Retinal pigment epithelial cell (primary cell): Measurements from ENCODE around the gene SCAMP5.

Experiments
- DNase-seq: peaks from one replicate; pipeline ENCODE4 v3.0.0-alpha.2; 2010; ENCODE audit warnings: low read depth
- H3K4me3 ChIP-seq: 2 replicates; pipeline ENCODE4 v1.5.1; 2011; ENCODE audit warnings: mild to moderate bottlenecking, low read length, control low read depth, moderate library complexity
- CTCF ChIP-seq: conservative IDR thresholded peaks from 2 replicates; pipeline ENCODE4 v1.5.1; 2011; ENCODE audit warnings: low read depth, low read length, control low read depth, inconsistent platforms

The SCAMP5 gene

DNA sequence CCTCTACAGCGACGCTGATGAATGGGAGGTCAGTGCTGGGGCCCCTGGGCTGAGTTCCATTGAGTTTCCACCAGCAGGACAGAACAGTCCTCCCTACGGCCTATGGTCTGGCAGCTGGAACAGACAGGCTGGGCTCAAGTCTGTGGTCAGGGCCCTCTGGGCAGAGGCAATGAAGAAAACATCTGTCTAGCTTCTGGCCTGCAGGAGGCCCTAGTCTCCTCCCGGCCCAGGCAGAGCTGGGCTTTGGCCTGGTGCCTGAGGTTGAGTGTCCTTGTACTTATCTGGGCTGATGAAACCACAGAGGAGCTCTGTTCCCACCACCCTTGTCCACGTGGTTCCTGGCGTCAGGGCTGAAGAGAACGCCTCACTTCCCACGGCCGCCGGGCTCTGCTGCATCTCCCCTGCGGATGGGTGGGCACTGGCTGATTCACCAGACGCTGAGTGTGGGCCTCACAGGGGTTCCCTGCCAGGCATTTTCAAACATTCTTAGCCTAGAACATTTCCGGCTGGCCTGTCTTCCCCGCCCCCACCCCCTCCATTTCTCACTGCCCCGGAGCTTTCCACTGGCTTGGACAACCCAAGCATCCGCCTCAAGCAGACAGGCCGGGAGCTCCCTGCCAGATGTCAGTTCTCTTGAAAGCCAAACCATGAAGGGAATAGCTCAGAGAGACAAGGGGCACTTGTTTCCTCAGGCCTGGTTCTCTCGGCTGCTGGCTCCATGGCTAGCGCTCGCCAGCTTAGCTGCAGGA is 48.3 kb downstream of the SCAMP5 start:
- TF ChIP-seq CTCF: peak; percentile 48
- DNase-seq: peak; percentile 71
- H3K4me3 ChIP-seq: no peak overlapping the region

DNA sequence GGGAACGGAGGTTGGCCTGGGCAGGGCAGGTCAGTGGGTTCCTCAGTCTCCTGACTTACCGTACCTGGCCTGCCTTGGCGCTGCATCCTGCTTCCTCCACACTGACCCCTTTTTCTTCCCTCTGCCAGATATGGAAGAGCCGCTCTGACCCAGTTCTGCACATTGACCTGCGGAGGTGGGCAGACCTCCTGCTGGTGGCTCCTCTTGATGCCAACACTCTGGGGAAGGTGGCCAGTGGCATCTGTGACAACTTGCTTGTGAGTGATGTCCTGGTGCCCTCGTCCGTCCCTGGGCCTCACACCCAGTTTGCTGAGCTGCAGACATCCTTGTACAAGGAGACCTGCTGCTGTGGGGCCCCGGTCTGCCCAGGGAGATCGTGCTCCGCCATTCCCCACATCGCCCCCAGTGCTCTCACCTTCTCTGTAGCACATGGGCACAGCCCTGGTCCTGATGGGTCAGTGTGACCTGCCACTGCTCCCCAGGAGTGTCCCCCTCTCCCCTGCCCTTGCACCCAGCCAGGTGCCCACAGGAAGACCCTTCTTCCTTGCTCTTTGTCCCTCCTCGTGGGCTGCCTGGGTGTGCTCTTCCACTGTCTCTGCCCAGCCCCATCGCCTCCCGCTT is 49.0 kb downstream of the SCAMP5 start:
- DNase-seq: no peak
- H3K4me3 ChIP-seq: no peak overlapping the region
- TF ChIP-seq CTCF: no peak

DNA sequence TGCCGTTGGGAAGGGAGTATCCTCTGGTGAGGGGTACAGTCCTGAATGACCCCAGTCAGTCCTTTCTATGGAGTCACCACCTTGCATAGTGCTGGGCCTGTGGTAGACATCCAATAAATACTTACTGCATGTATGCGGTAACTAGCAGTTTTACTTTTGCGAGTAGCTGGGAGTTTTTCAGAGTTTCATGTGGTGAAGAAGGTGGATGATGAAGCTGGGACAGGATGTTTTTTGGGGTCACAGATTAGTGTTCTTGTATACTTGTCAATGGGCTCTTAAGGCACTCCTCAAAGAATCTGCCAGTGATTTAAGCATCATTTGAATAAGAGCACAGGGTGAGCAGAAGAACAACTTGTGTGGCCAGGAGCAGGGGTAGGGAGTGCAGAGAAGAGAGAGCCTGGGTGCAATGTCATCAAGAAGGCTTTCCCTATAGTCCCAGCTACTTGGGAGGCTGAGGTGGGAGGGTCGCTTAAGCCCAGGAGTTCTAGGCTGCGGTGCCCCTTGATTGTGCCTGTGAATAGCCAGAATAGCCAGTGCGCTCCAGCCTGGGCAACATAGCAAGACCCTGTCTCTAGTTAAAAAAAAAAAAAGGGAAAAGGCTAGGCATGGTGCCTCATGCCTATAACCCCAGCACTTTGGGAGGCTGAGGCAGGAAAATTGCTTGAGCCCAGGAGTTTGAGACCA is 50.1 kb downstream of the SCAMP5 start:
- no peak for DNase-seq
- H3K4me3 ChIP-seq: no peak overlapping the region
- no peak for TF ChIP-seq CTCF

- TF ChIP-seq CTCF: no peak
- H3K4me3 ChIP-seq: no peak overlapping the region
- DNase-seq: no peak
Measured at GRCh38 chr15:75048394-75048793, 53.0 kb downstream of the SCAMP5 start.

GRCh38 chr15:75049392-75049791 is 54.0 kb downstream of the SCAMP5 start:
- no peak for TF ChIP-seq CTCF
- no peak overlapping the region for H3K4me3 ChIP-seq
- peak; percentile 44 for DNase-seq

GRCh38 chr15:75050283-75050682 is 54.9 kb downstream of the SCAMP5 start:
- H3K4me3 ChIP-seq: no peak overlapping the region
- DNase-seq: no peak
- TF ChIP-seq CTCF: no peak
